Right lobe of liver (tissue), 6 donors: ENCODE data around the gene MT1A. TPM values are rescaled to one million over a fixed set of nuclear protein-coding genes. Genes with fewer than 3 reads are reported as not detected.
A peak's percentile ranks its signal among the peaks of the same experiment; 100 is the strongest.

Experiments
- ATAC-seq, 4 donors: fragments of 200-7000 bp; cut with Tn5 transposase; one replicate each; pipeline ENCODE4 v1.9.1; 2020; ENCODE audit warnings: mild to moderate bottlenecking in 4 of 4, moderate library complexity in 4 of 4
- DNase-seq, 3 donors: peaks; one replicate each; pipeline ENCODE4 v3.0.0-alpha.2; 2020
- H3K27ac ChIP-seq, 3 donors: fragments of 200-600 bp; one replicate each; pipeline ENCODE4 v1.8.0; 2022
- H3K27me3 ChIP-seq, 2 donors: fragments of 200-600 bp; one replicate each; pipeline ENCODE4 v1.8.0; 2022
- H3K36me3 ChIP-seq, 4 donors: fragments of 200-600 bp; sonication (generic) in 1 of 4; one replicate each; pipeline versions ENCODE4 v1.5.1 to v1.8.0; 2017 to 2022; ENCODE audit warnings: control low read depth in 1 of 4
- H3K4me1 ChIP-seq, 4 donors: fragments of 200-600 bp; sonication (generic) in 1 of 4; one replicate each; pipeline versions ENCODE4 v1.5.1 to v1.8.0; 2017 to 2022; ENCODE audit warnings: control low read depth in 1 of 4
- H3K4me3 ChIP-seq, 3 donors: fragments of 200-600 bp; one replicate each; pipeline ENCODE4 v1.8.0; 2022
- H3K9me3 ChIP-seq, 4 donors: fragments of 200-600 bp; sonication (generic) in 1 of 4; one replicate each; pipeline versions ENCODE4 v1.5.1 to v1.8.0; 2017 to 2022; ENCODE audit warnings: control low read depth in 1 of 4
- POLR2A ChIP-seq: fragments of 450-650 bp; IDR thresholded peaks from one replicate; pipeline ENCODE4 v1.6.1; 2017; ENCODE audit warnings: antibody characterized with exemption, mild to moderate bottlenecking
- WGBS: methylation state at CpG from one replicate; pipeline ENCODE4 v1.1.6; 2018; ENCODE audit warnings: low coverage, low lambda C conversion rate; ENCODE audit not compliant: insufficient coverage; ENCODE audit errors: missing lambda C conversion rate; 5-methylcytosine and 5-hydroxymethylcytosine counted together
- intact Hi-C, 2 donors: fragments of 100-400 bp; cut with DNase I; formaldehyde crosslinking; loops; one replicate each; pipeline versions ENCODE4 v1.11.2 to v1.14.1; 2022
- total RNA-seq, 6 experiments: library from RNA; depleted of rRNA in 2 of 6; stranded (reverse); fragments of >200 nt in 2 of 6; fragmentation: NEBNext Ultra II Directional in 3 of 6; extraction: Animal tissue kit (Norgen Biotek cat#: 25700) in 3 of 6; gene quantifications; one replicate each; pipeline versions ENCODE4 v1.1.0 to v1.2.4, GENCODE V29; 2016 to 2023
- TF ChIP-seq, protein P1 (sequence below), 4 donors: fragments of 200-600 bp in 3 of 4; fragments of 450-650 bp in 1 of 4; IDR thresholded peaks; one replicate each; pipeline versions ENCODE4 v1.5.1 to v1.8.0; 2016 to 2022; ENCODE audit warnings: antibody characterized with exemption in 4 of 4, mild to moderate bottlenecking in 2 of 4
- donor health status: DM: no; HTN: yes; CAD: no.
- donor health status: DM: no; HTN: no; CAD: no.
- donor health status: DM: no; HTN: no; CAD: no.
- donor health status: DM: no; HTN: yes; CAD: no.
- donor health status: DM: no; HTN: yes; CAD: no.

Gene MT1A
- total RNA-seq, 6 experiments from 2014 or later, result 34.9 to 161 (median 110) TPM

DNA sequence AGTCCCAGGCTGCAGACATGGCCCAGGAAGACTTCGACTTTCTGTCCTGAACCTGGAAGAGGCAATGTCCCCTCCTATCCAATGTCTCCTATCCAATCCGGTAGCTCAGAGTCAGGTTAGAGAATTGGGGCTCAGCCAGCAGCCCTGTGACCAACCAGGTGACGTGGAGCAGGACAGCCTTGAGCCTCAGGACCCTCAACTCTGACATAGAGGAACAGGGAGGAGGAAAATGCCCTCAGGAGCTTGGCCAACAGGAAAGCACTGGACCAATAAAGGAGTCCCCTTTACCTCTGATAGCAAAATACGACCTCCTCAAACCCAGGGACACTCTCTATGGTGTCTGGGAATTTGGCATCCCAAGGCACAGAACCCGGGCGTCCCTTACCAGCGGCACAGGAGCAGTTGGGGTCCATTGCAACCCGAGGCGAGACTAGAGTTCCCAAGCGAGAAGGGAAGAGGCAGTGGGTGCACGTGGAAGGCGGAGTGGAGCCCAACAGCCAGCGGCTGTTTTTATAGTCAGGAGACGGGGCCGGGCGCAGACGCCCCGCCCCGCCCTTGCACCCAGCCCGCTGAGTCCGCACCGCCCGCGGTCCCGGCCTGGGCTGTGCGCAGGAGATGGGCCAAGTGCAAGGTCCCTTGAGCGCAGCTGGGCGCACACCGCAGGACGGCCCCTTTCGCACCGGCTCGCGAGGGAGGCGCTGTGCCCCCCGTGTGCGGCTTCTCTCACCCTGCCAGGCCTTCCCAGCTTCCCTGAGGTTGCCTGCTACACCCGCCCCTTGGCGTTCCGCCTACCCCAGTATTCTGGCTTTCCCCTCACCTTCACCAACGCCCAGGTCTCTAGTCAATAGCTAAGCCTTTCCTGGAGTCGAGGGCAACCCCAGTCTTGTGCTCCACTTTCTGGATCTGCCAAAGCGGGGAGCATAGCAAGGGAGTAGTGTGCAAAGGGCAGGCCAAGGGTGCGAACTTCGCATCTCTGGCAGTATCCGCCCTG lies 29.4 kb downstream of the MT1A start, which contains the start of gene MT1G:
Gene MT1G (minus strand): TSS at position 485 of the 991 bp plus-strand sequence. CDS start 72 bp downstream, at position 413.
- 18% methylated on average over 20 of the region's 46 CpGs for WGBS
- peak; percentile 69 to 86 (median 80) for ATAC-seq
- Histone ChIP-seq H3K36me3 (no peaks in the 10 kb centered on the region), H3K4me1 (peaks cover 0 to 9% (median 0%) of the 10 kb centered on the region in 4 donors), H3K27me3 (no peaks in the 10 kb centered on the region), H3K4me3 (peak within 1 kb of the TSS; percentile 45 to 85 (median 73)), H3K27ac (peak within 1 kb of the TSS in 2 of 3 donors; percentile 69 to 88), H3K9me3 (no peaks in the 10 kb centered on the region)
- DNase-seq, result peak; percentile 89 to 97 (median 96)
- TF ChIP-seq, protein P1, sequence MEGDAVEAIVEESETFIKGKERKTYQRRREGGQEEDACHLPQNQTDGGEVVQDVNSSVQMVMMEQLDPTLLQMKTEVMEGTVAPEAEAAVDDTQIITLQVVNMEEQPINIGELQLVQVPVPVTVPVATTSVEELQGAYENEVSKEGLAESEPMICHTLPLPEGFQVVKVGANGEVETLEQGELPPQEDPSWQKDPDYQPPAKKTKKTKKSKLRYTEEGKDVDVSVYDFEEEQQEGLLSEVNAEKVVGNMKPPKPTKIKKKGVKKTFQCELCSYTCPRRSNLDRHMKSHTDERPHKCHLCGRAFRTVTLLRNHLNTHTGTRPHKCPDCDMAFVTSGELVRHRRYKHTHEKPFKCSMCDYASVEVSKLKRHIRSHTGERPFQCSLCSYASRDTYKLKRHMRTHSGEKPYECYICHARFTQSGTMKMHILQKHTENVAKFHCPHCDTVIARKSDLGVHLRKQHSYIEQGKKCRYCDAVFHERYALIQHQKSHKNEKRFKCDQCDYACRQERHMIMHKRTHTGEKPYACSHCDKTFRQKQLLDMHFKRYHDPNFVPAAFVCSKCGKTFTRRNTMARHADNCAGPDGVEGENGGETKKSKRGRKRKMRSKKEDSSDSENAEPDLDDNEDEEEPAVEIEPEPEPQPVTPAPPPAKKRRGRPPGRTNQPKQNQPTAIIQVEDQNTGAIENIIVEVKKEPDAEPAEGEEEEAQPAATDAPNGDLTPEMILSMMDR (IDR thresholded peaks at IDR 0.05), result peak in 1 of 4 donors; percentile 11
- peak; percentile 99 for TF ChIP-seq POLR2A
- intact Hi-C loops, result no loop called here

DNA sequence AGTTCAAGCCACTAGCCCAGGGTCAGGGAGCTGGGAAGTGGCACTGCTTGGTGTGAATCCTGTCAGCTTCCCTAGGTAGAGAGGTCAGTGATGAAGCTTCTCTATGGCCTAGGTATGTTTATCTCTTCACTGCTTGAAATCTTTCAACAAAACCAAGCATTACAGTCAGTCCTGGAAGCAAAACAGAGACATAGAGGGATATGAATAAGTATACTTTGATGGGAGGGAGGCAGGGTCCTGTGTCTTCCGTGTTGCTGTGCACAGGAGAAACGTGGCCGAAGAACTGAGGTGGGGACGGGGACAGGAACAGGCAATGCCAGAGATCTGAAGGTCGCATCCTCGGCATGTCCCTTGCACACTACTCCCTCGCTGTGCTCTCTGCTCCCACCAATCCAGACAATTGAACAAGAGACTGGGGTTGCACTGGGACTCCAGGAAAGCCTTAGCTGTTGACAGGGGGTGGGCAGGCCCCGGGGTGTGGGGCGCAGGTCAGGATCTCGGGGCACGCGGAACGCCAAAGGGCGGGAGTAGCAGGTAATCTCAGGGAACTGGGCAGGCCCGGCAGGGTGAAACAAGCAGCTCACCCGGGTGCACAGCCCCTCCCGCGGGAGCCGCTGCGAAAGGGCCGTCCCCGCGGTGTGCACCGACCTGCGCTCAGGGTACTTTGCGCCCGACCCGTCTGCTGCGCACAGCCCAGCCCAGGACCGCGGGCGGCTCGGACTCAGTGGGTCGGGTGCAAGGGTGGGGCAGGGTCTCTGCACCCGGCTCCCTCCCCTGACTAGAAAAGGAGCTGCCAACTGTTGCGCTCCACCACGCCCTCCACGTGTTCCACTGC lies 30.8 kb downstream of the MT1A start, which contains the start of gene MT1H:
Gene MT1H (plus strand): TSS at position 810 of the 835 bp plus-strand sequence. CDS start 71 bp downstream, outside the sequence.
- H3K27me3 ChIP-seq, result no peaks in the 10 kb centered on the region
- 59% methylated on average over 9 of the region's 38 CpGs for WGBS
- peak; percentile 53 to 82 (median 67) for ATAC-seq

DNA sequence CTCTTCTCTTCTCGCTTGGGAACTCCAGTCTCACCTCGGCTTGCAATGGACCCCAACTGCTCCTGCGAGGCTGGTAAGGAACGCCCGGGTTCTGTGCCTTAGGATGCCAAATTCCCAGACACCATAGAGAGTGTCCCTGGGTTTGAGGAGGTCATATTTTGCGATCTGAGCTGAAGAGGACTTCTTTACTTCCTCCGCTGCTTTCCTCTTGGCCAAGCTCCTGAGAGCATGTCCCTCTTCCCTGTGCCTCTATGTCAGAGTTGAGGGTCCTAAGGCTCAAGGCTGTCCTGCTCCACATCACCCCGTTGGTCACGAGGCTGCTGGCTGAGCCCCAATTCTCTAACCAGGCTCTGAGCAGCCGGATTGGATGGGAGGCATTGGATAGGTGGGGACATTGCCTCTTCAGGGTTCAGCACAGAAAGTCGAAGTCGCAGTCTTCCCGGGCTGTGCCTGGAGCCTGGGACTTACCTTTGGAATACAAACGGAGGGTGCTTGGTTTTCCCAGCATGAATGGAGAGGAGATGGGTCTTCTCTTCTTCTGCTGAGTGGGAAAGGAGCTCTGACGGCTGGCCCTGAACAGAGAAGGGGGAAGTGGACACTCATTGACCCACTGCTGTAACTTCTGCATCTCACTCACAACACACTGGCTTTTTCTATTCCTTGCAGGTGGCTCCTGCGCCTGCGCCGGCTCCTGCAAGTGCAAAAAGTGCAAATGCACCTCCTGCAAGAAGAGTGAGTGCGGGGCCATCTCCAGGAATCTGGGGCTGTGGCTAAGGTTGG lies 31.6 kb downstream of the MT1A start:
- no peak for TF ChIP-seq POLR2A
- TF ChIP-seq, protein P1 (IDR thresholded peaks at IDR 0.05), result no peak
- H3K4me1 ChIP-seq, result peaks cover 0 to 9% (median 0%) of the 10 kb centered on the region in 4 donors
- peak overlapping the region; percentile 18 to 85 (median 73) for H3K4me3 ChIP-seq
- peak overlapping the region in 2 of 3 donors; percentile 69 to 88 for H3K27ac ChIP-seq
- DNase-seq, result peak in 2 of 3 donors; percentile 72 to 74
- peak in 1 of 4 donors; percentile 2 for ATAC-seq
- 30% methylated on average over 14 of the region's 19 CpGs for WGBS
- no peaks in the 10 kb centered on the region for H3K36me3 ChIP-seq
- H3K27me3 ChIP-seq, result no peaks in the 10 kb centered on the region
- intact Hi-C loops, result no loop called here
- H3K9me3 ChIP-seq, result no peaks in the 10 kb centered on the region

More for the DNA sequence above, 30.8 kb downstream of the MT1A start, which contains the start of gene MT1H:
- Histone ChIP-seq H3K9me3 (no peaks in the 10 kb centered on the region), H3K36me3 (no peaks in the 10 kb centered on the region), H3K4me1 (peaks cover 0 to 9% (median 0%) of the 10 kb centered on the region in 4 donors), H3K27ac (peak within 1 kb of the TSS in 2 of 3 donors; percentile 69 to 88), H3K4me3 (peak within 1 kb of the TSS; percentile 18 to 85 (median 73))
- intact Hi-C loops, result no loop called here
- TF ChIP-seq, protein P1 (IDR thresholded peaks at IDR 0.05), result no peak
- TF ChIP-seq POLR2A, result no peak
- peak; percentile 80 to 98 (median 97) for DNase-seq
